Left ventricle myocardium inferior (tissue), 1 donor: Measurements from ENCODE around the gene CACNA1C. TPM values are rescaled to one million over a fixed set of nuclear protein-coding genes. Genes with fewer than 3 reads are reported as not detected.
A peak's percentile ranks its signal among the peaks of the same experiment; 100 is the strongest.

Experiments
- DNase-seq: peaks from one replicate; pipeline ENCODE4 v3.0.0-alpha.2; 2020
- H3K27ac ChIP-seq: fragments of 200-600 bp; replicated peaks from 2 replicates; pipeline ENCODE4 v1.8.0; 2021
- H3K27me3 ChIP-seq: fragments of 200-600 bp; 2 replicates; pipeline ENCODE4 v1.8.0; 2021; ENCODE audit warnings: low read depth
- H3K36me3 ChIP-seq: fragments of 200-600 bp; 2 replicates; pipeline ENCODE4 v1.8.0; 2021
- H3K4me1 ChIP-seq: fragments of 200-600 bp; 2 replicates; pipeline ENCODE4 v1.8.0; 2021
- H3K4me3 ChIP-seq: fragments of 200-600 bp; 2 replicates; pipeline ENCODE4 v1.8.0; 2021; ENCODE audit warnings: mild to moderate bottlenecking, moderate library complexity
- H3K9me3 ChIP-seq: fragments of 200-600 bp; replicated peaks from 2 replicates; pipeline ENCODE4 v1.8.0; 2021
- CTCF ChIP-seq: fragments of 200-600 bp; IDR thresholded peaks from 2 replicates; pipeline ENCODE4 v1.8.0; 2021; ENCODE audit warnings: antibody characterized with exemption, mild to moderate bottlenecking, borderline replicate concordance
- intact Hi-C: fragments of 100-400 bp; cut with micrococcal nuclease; formaldehyde crosslinking; loops from one replicate; pipeline ENCODE4 v1.11.0; 2022
- total RNA-seq: library from RNA; stranded (reverse); fragmentation: NEBNext Ultra II Directional; extraction: Animal tissue kit (Norgen Biotek cat#: 25700); gene quantifications from one replicate; pipeline ENCODE4 v1.2.1, GENCODE V29; 2021
- donor health status: DM: no; HTN: yes; CAD: no; lungs with severe emphysema.

Gene CACNA1C
- total RNA-seq, 1 donor from 2014 or later, result 137 TPM

- DNase-seq, result no peak
- Histone ChIP-seq H3K9me3 (no peaks in the 10 kb centered on the region), H3K4me3 (no peak overlapping the region), H3K27me3 (no peaks in the 10 kb centered on the region), H3K36me3 (no peaks in the 10 kb centered on the region), H3K27ac (peak overlapping the region; percentile 25), H3K4me1 (peaks cover 78% of the 10 kb centered on the region)
- TF ChIP-seq CTCF, result no peak
- intact Hi-C loops, result no loop called here
Observed at GRCh38 chr12:2268471-2269286, 215.9 kb downstream of the CACNA1C start.

GRCh38 chr12:2270846-2271245 lies 218.1 kb downstream of the CACNA1C start:
- H3K27me3 ChIP-seq, result no peaks in the 10 kb centered on the region
- DNase-seq, result no peak
- no peak for TF ChIP-seq CTCF
- H3K36me3 ChIP-seq, result no peaks in the 10 kb centered on the region
- H3K4me3 ChIP-seq, result no peak overlapping the region
- intact Hi-C loops, result no loop called here
- H3K27ac ChIP-seq, result peak overlapping the region; percentile 20
- peaks cover 78% of the 10 kb centered on the region for H3K4me1 ChIP-seq
- no peaks in the 10 kb centered on the region for H3K9me3 ChIP-seq

GRCh38 chr12:2271961-2272360 lies 219.2 kb downstream of the CACNA1C start:
- no peaks in the 10 kb centered on the region for H3K9me3 ChIP-seq
- H3K27me3 ChIP-seq, result no peaks in the 10 kb centered on the region
- H3K27ac ChIP-seq, result peak overlapping the region; percentile 30
- peaks cover 78% of the 10 kb centered on the region for H3K4me1 ChIP-seq
- no peak for DNase-seq
- intact Hi-C loops, result no loop called here
- no peak for TF ChIP-seq CTCF
- no peaks in the 10 kb centered on the region for H3K36me3 ChIP-seq
- no peak overlapping the region for H3K4me3 ChIP-seq

GRCh38 chr12:2273288-2273687 lies 220.5 kb downstream of the CACNA1C start:
- intact Hi-C loops, result no loop called here
- no peaks in the 10 kb centered on the region for H3K9me3 ChIP-seq

GRCh38 chr12:2273751-2274150 lies 221.0 kb downstream of the CACNA1C start:
- no peak for TF ChIP-seq CTCF
- DNase-seq, result no peak
- Histone ChIP-seq H3K4me1 (peaks cover 74% of the 10 kb centered on the region), H3K9me3 (no peaks in the 10 kb centered on the region), H3K36me3 (no peaks in the 10 kb centered on the region), H3K27me3 (no peaks in the 10 kb centered on the region), H3K4me3 (no peak overlapping the region), H3K27ac (peak overlapping the region; percentile 56)
- intact Hi-C loops, result no loop called here

More at GRCh38 chr12:2273288-2273687, 220.5 kb downstream of the CACNA1C start:
- no peaks in the 10 kb centered on the region for H3K36me3 ChIP-seq
- peak overlapping the region; percentile 56 for H3K27ac ChIP-seq
- DNase-seq, result no peak
- no peak overlapping the region for H3K4me3 ChIP-seq
- TF ChIP-seq CTCF, result peak; percentile 59
- H3K4me1 ChIP-seq, result peaks cover 76% of the 10 kb centered on the region
- H3K27me3 ChIP-seq, result no peaks in the 10 kb centered on the region
